Measurements from ENCODE around the gene IFNA16. TPM values are rescaled to one million over a fixed set of nuclear protein-coding genes. Genes with fewer than 3 reads are reported as not detected.

Gene IFNA16
- total and polyA plus RNA-seq, 2 donors (not counting 3 experiments of a cell fraction or from before 2014, with no cell fraction given), result not detected

GRCh38 chr9:21233258-21233657 lies 16.1 kb upstream of the IFNA16 start:
- no peaks in the 10 kb centered on the region for H3K9me1 ChIP-seq (replicated peaks; ENCODE audit: control insufficient read depth, extremely low read depth, insufficient read depth, low read length)

More at GRCh38 chr9:21233258-21233657, 16.1 kb upstream of the IFNA16 start:
- no peaks in the 10 kb centered on the region for H3K4me1 ChIP-seq (ENCODE audit: control insufficient read depth, extremely low read depth, insufficient read depth, low read length)
- H3K27ac ChIP-seq (ENCODE audit: insufficient read depth, low read depth, low read length), result no peak overlapping the region
- H3K4me3 ChIP-seq (replicated peaks in 1 of 3; ENCODE audit: insufficient read depth in 1 of 3, low read depth in 1 of 3, low read length in 3 of 3), result no peak overlapping the region
- H3K79me2 ChIP-seq (ENCODE audit: control insufficient read depth, insufficient read depth, low read length), result no peaks in the 10 kb centered on the region
- H4K20me1 ChIP-seq (replicated peaks; ENCODE audit: control insufficient read depth, extremely low read depth, insufficient read depth, low read length), result no peaks in the 10 kb centered on the region
- no peak overlapping the region for H2AFZ ChIP-seq (ENCODE audit: low read depth, low read length)
- BruUV-seq (replicated peaks), result no TSS peak
- FAIRE-seq, result no peak
- H3K4me2 ChIP-seq (ENCODE audit: insufficient read depth, low read length), result no peak overlapping the region
- ChIA-PET CTCF (no interaction called here), POLR2A (no interaction called here)
- H3K36me3 ChIP-seq (ENCODE audit: control insufficient read depth in 2 of 2, extremely low read depth in 1 of 2, insufficient read depth in 2 of 2, low read length in 2 of 2), result no peaks in the 10 kb centered on the region
- intact Hi-C loops (cut with micrococcal nuclease) (no loop called here), dilution Hi-C loops (cut with MboI; ENCODE audit: extremely low pct_ligation_motif_present, low sequenced_read_pairs) (no loop called here)
- DNase-seq (ENCODE audit: low read depth, low spot score), result no peak
- peaks cover 2 to 3% of the 10 kb centered on the region in 2 experiments for H3K27me3 ChIP-seq (ENCODE audit: control insufficient read depth in 2 of 2, insufficient read depth in 2 of 2, low read length in 2 of 2)
- no peak overlapping the region for H3K9ac ChIP-seq (replicated peaks; ENCODE audit: extremely low read depth, insufficient read depth, low read length)
- no peaks in the 10 kb centered on the region for H3K9me3 ChIP-seq (replicated peaks; ENCODE audit: control insufficient read depth, insufficient read depth, low read length)
- TF ChIP-seq FOS (IDR thresholded peaks at IDR 0.05; ENCODE audit: borderline replicate concordance, insufficient read depth, low read length), result no peak
- no peak for TF ChIP-seq MAX (IDR thresholded peaks at IDR 0.05; ENCODE audit: insufficient read depth, insufficient read length)
- no peak for TF ChIP-seq POLR2AphosphoS5 (IDR thresholded peaks at IDR 0.05; ENCODE audit: insufficient read depth, low read depth, low read length)
- TF ChIP-seq GATA2 (IDR thresholded peaks at IDR 0.05; ENCODE audit: insufficient read depth, insufficient read length, low read depth, low read length), result no peak
- no peak for TF ChIP-seq JUN (IDR thresholded peaks at IDR 0.05; ENCODE audit: borderline replicate concordance, insufficient read depth, insufficient read length, low read depth)
- TF ChIP-seq POLR2A (IDR thresholded peaks at IDR 0.05; ENCODE audit: low read depth, low read length), result no peak
- TF ChIP-seq EZH2 (IDR thresholded peaks at IDR 0.05; ENCODE audit: borderline replicate concordance, low read depth, low read length, severe bottlenecking), result no peak
- TF ChIP-seq MYC (IDR thresholded peaks at IDR 0.05; ENCODE audit: low read depth, low read length), result no peak
- TF ChIP-seq CTCF (IDR thresholded peaks at IDR 0.05; ENCODE audit: extremely low read depth in 1 of 2, insufficient read depth in 1 of 2, low read depth in 1 of 2, low read length in 2 of 2), result no peak

All from endothelial cell of umbilical vein (primary cell).